ENCODE results near the gene KRT33A. TPM values are rescaled to one million over a fixed set of nuclear protein-coding genes. Genes with fewer than 3 reads are reported as not detected.

KRT33A gene
- total and polyA plus RNA-seq, 7 donors: not detected

DNA sequence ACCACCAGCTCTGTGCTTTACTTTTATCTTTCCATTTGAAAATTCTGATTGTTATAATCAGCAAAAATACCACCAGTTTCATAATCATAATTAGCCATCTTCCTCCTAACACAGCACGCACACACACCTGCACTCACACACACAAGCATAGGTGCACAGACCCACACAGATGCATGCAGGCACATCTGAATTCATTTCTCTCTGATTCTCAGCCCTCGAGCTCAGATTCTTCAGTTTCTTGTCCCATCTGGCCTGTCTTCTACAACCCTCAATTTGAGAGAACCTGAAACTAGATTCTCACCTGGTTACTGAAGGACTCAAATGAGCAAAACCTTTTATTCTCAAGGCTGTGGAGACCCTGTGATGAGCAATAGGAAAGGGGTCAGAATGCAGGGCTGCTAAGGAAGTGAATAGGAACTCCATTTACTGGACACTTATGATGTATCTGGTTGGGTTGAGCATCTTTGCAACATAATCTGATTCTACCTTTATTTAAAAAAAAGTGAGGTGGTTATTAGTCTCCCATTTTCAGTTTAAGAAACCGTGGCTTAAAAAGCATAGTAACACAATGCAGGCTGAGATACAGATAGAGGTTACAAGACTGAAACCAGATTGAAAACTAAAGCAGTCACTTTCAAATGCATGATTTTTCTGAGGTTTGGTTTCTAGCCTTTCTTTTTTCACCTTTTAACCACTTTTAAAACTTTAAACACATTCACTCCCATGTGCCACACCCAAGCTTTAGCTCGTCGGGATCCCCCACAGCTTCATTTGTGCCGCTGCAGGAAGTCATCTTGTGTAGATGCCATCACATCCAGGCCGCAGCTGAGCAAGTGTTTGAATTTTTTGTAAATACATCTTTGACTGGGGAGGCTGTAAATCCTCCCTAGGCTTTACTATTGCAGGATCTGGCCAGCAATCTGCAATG, 9.4 kb downstream of the KRT33A start:
- H3K36me3 ChIP-seq: no peaks in the 10 kb centered on the region
- H3K27ac ChIP-seq: no peak overlapping the region
- H3K4me1 ChIP-seq: no peaks in the 10 kb centered on the region
- intact Hi-C loops (cut with DNase I): no loop called here
- H3K27me3 ChIP-seq: no peaks in the 10 kb centered on the region
- no peak for TF ChIP-seq CTCF (IDR thresholded peaks at IDR 0.05)
- no peak for TF ChIP-seq EP300 (IDR thresholded peaks at IDR 0.05)
- TF ChIP-seq POLR2A (IDR thresholded peaks at IDR 0.05): no peak
- no peak for TF ChIP-seq POLR2AphosphoS5 (IDR thresholded peaks at IDR 0.05)
- no peak for DNase-seq
- 64 to 75% methylated on average over 7 of the region's 7 CpGs for WGBS, 2 donors
- H3K9me3 ChIP-seq: no peaks in the 10 kb centered on the region
- H3K4me3 ChIP-seq: no peak overlapping the region

- intact Hi-C loops (cut with DNase I): no loop called here
Observed at GRCh38 chr17:41340494-41340893, 10.1 kb downstream of the KRT33A start.

DNA sequence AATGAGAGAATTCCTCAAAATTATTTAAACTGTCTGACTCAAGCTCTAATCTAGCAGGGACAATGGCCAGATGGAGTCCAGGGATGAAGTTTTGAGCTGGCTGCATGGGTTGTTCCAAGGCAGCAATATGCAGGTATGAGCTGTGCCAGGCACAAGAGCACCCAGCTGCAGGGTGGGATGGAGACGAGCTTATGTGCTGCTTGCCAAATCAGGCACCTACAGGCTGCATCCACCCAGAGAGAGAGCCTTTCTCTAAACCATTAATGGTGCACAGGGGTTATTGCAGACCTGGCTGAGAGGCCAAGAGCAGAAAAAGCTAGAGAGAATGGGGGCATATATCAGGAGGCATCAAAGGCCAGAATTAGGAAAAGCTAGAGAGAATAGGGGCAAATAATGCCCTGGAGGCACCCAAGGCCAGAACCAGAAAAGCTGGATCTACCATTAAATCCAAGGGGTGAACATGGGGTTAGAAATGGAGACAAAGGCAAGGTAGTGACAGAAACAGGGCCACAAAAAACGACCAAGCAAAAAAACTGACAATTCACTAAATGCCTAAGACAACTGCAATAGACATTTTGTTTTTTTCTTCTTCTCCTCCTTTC, 11.0 kb downstream of the KRT33A start:
- no peak for TF ChIP-seq POLR2A (IDR thresholded peaks at IDR 0.05)
- TF ChIP-seq POLR2AphosphoS5 (IDR thresholded peaks at IDR 0.05): no peak
- TF ChIP-seq CTCF (IDR thresholded peaks at IDR 0.05): no peak
- no peak for TF ChIP-seq EP300 (IDR thresholded peaks at IDR 0.05)
- Histone ChIP-seq H3K9me3 (no peaks in the 10 kb centered on the region), H3K4me1 (no peaks in the 10 kb centered on the region), H3K4me3 (no peak overlapping the region), H3K36me3 (no peaks in the 10 kb centered on the region), H3K27ac (no peak overlapping the region), H3K27me3 (no peaks in the 10 kb centered on the region)
- 63 to 64% methylated on average over 2 of the region's 2 CpGs for WGBS, 2 donors
- intact Hi-C loops (cut with DNase I): no loop called here
- DNase-seq: no peak

More at GRCh38 chr17:41340494-41340893, 10.1 kb downstream of the KRT33A start:
- Histone ChIP-seq H3K4me3 (no peak overlapping the region), H3K27me3 (no peaks in the 10 kb centered on the region), H3K4me1 (no peaks in the 10 kb centered on the region), H3K9me3 (no peaks in the 10 kb centered on the region), H3K27ac (no peak overlapping the region), H3K36me3 (no peaks in the 10 kb centered on the region)
- TF ChIP-seq EP300 (IDR thresholded peaks at IDR 0.05): no peak
- TF ChIP-seq POLR2AphosphoS5 (IDR thresholded peaks at IDR 0.05): no peak
- TF ChIP-seq CTCF (IDR thresholded peaks at IDR 0.05): no peak
- no peak for TF ChIP-seq POLR2A (IDR thresholded peaks at IDR 0.05)
- 61 to 64% methylated on average over 3 of the region's 3 CpGs for WGBS, 2 donors
- no peak for DNase-seq

DNA sequence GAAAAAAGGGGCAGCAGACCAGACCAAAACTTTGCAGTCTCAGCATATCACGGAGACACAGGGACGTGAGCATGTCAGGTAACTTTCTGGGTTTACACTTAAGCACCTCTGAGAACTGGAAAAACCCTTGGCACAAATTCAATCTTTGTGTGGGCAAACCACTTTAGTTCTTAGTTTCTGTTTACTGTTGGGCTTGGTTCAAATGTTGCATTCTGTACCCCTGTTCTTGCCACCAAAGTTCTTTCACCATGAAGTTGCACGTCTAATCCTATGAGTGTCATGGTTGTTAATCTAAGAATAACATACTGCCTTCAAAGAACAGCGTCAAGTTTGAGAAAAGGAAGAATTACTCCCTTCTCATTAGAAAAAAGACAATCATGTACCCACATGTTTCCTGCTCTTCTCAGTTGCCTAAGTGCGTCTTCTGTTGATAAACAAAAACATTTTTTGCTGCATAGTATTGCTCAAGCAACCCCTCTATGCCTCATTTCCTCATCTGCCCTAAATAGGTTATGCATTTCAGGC, 11.6 kb downstream of the KRT33A start:
- 43 to 46% methylated on average over 5 of the region's 5 CpGs for WGBS, 2 donors
- no peaks in the 10 kb centered on the region for H3K9me3 ChIP-seq
- no peaks in the 10 kb centered on the region for H3K4me1 ChIP-seq
- TF ChIP-seq CTCF (IDR thresholded peaks at IDR 0.05) (no peak), POLR2A (IDR thresholded peaks at IDR 0.05) (no peak), EP300 (IDR thresholded peaks at IDR 0.05) (no peak), POLR2AphosphoS5 (IDR thresholded peaks at IDR 0.05) (no peak)
- intact Hi-C loops (cut with DNase I): no loop called here
- H3K27me3 ChIP-seq: no peaks in the 10 kb centered on the region
- H3K27ac ChIP-seq: no peak overlapping the region
- DNase-seq: no peak
- no peak overlapping the region for H3K4me3 ChIP-seq
- H3K36me3 ChIP-seq: no peaks in the 10 kb centered on the region
